Esophagus muscularis mucosa (tissue), 4 donors: ENCODE measurements around the gene BTNL8. TPM values are rescaled to one million over a fixed set of nuclear protein-coding genes. Genes with fewer than 3 reads are reported as not detected.

Experiments used
- DNase-seq: peaks from one replicate; pipeline ENCODE4 v3.0.0-alpha.2; 2017; ENCODE audit errors: extremely low spot score
- H3K27ac ChIP-seq, 4 donors: fragments of 200-600 bp; sonication (generic); replicated peaks in 1 of 4; 1 replicate in 3 of 4; 2 replicates in 1 of 4; pipeline ENCODE4 v1.5.1; 2016 to 2019; ENCODE audit warnings: mild to moderate bottlenecking in 1 of 4
- H3K27me3 ChIP-seq, 4 donors: fragments of 200-600 bp; sonication (generic); one replicate each; pipeline versions ENCODE4 v1.5.1 to v1.6.0; 2016 to 2019
- H3K36me3 ChIP-seq, 4 donors: fragments of 200-600 bp; sonication (generic); one replicate each; pipeline ENCODE4 v1.5.1; 2016 to 2019
- H3K4me1 ChIP-seq, 4 donors: fragments of 200-600 bp; sonication (generic); one replicate each; pipeline ENCODE4 v1.5.1; 2016 to 2019
- H3K4me3 ChIP-seq, 4 donors: fragments of 200-600 bp; sonication (generic); 1 replicate in 2 of 4; 2 replicates in 2 of 4; pipeline ENCODE4 v1.5.1; 2016 to 2019; ENCODE audit warnings: mild to moderate bottlenecking in 4 of 4, moderate library complexity in 1 of 4
- H3K9me3 ChIP-seq, 4 donors: fragments of 200-600 bp; sonication (generic); 1 replicate in 3 of 4; 2 replicates in 1 of 4; pipeline ENCODE4 v1.5.1; 2016 to 2019
- CTCF ChIP-seq, 3 experiments: fragments of 200-600 bp in 2 of 3; fragments of 450-650 bp in 1 of 3; sonication (generic) in 2 of 3; IDR thresholded peaks; one replicate each; pipeline ENCODE4 v1.5.1; 2017 to 2019; ENCODE audit warnings: antibody characterized with exemption in 3 of 3, mild to moderate bottlenecking in 2 of 3, moderate library complexity in 1 of 3
- EP300 ChIP-seq: sonication (generic); formaldehyde crosslinking; IDR thresholded peaks from one replicate; pipeline ENCODE4 v1.6.1; 2017; ENCODE audit warnings: antibody characterized with exemption
- POLR2A ChIP-seq: fragments of 450-650 bp; IDR thresholded peaks from one replicate; pipeline ENCODE4 v1.6.1; 2017; ENCODE audit warnings: antibody characterized with exemption, moderate library complexity, mild to moderate bottlenecking, low read depth
- POLR2AphosphoS5 ChIP-seq, 2 donors: sonication (generic); formaldehyde crosslinking; IDR thresholded peaks; one replicate each; pipeline ENCODE4 v1.6.1; 2017; ENCODE audit warnings: antibody characterized with exemption in 2 of 2
- WGBS: methylation state at CpG from one replicate; pipeline ENCODE4 v1.1.5; 2018; 5-methylcytosine and 5-hydroxymethylcytosine counted together
- intact Hi-C: fragments of 100-400 bp; cut with DNase I; formaldehyde crosslinking; loops from one replicate; pipeline ENCODE4 v1.15.1; 2023
- total RNA-seq, 4 donors: library from RNA; depleted of rRNA; stranded (reverse); fragments of >200 nt; gene quantifications; one replicate each; pipeline versions ENCODE4 v1.1.0 to v1.2.1, GENCODE V29; 2016

The BTNL8 gene, protein sequence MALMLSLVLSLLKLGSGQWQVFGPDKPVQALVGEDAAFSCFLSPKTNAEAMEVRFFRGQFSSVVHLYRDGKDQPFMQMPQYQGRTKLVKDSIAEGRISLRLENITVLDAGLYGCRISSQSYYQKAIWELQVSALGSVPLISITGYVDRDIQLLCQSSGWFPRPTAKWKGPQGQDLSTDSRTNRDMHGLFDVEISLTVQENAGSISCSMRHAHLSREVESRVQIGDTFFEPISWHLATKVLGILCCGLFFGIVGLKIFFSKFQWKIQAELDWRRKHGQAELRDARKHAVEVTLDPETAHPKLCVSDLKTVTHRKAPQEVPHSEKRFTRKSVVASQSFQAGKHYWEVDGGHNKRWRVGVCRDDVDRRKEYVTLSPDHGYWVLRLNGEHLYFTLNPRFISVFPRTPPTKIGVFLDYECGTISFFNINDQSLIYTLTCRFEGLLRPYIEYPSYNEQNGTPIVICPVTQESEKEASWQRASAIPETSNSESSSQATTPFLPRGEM
- total RNA-seq = under 1 TPM in 3 of 4 donors, not detected in 1; 0.17 to 0.58 (median 0.34) TPM

DNA sequence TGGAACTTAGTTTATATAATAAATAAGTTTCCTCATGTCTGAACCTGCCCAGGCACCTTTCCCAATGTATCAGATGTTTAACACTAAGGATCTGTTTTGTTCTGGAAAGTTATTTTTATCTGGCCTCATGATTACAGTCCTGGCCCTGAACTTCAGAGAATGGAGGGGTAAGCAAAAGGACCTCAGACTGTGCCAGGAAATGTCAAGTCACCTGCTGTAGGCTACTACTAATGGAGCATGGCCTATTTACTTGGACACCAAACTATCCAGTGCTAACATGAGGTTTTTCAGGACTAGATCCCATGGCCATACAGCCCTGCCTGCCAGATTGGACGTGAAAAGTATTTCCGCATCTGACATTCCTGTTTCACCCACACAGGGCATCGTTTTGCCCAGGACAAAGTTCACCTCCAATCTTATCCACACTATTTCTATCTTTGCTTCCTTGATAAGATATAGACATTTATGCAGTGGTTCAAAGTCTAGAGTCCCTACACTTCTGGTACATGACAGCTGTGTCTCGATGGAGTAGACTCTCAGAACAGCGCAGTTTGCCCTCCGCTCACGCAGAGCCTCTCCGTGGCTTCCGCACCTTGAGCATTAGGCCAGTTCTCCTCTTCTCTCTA lies at the start of gene BTNL8:
Gene BTNL8, plus strand, starts transcription at position 539 of the 626 bp plus-strand sequence. CDS start 152 bp downstream, outside the sequence.
- TF ChIP-seq POLR2A (no peak), CTCF (IDR thresholded peaks at IDR 0.05) (no peak), EP300 (no peak), POLR2AphosphoS5 (IDR thresholded peaks at IDR 0.05) (no peak)
- Histone ChIP-seq H3K36me3 (no peaks in the 10 kb centered on the region), H3K4me1 (peaks cover 0 to 7% (median 3%) of the 10 kb centered on the region in 4 donors), H3K9me3 (peaks cover 0 to 9% (median 2%) of the 10 kb centered on the region in 4 donors), H3K27me3 (no peaks in the 10 kb centered on the region), H3K27ac (peak within 1 kb of the TSS in 1 of 4 donors; percentile 22), H3K4me3 (no peak within 1 kb of the TSS)
- WGBS = 89% methylated on average over 9 of the region's 9 CpGs
- no peak for DNase-seq
- intact Hi-C loops = no loop called here

DNA sequence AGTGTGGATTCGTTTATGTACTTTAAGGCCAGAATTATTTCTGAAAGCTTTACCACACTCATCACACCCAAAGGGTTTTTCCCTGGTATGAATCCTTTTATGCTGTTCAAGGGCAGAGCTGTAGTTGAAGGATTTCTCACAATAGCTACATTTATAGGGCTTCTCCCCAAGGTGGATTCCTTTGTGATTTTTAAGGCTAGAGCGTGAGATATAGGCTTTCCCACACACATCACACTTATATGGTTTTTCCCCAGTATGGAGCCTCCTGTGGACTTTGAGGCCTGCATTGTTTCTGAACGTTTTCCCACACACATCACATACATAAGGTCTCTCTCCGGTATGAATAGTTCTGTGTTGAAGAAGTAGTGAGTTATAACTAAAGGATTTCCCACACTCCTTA lies 49.1 kb upstream of the BTNL8 start:
- no peak overlapping the region for H3K27ac ChIP-seq
- H3K4me1 ChIP-seq = peaks cover 0 to 9% (median 0%) of the 10 kb centered on the region in 4 donors
- 95% methylated on average over 4 of the region's 4 CpGs for WGBS
- H3K4me3 ChIP-seq = no peak overlapping the region
- peaks cover 23 to 68% (median 36%) of the 10 kb centered on the region in 4 donors for H3K36me3 ChIP-seq
- intact Hi-C loops = no loop called here
- peaks cover 0 to 4% (median 0%) of the 10 kb centered on the region in 4 donors for H3K9me3 ChIP-seq
- H3K27me3 ChIP-seq = no peaks in the 10 kb centered on the region
- no peak for TF ChIP-seq CTCF (IDR thresholded peaks at IDR 0.05)
- TF ChIP-seq EP300 = no peak
- no peak for TF ChIP-seq POLR2A
- TF ChIP-seq POLR2AphosphoS5 (IDR thresholded peaks at IDR 0.05) = no peak
- DNase-seq = no peak

- Histone ChIP-seq H3K9me3 (peaks cover 0 to 4% (median 0%) of the 10 kb centered on the region in 4 donors), H3K27ac (no peak overlapping the region), H3K27me3 (no peaks in the 10 kb centered on the region), H3K4me3 (no peak overlapping the region), H3K36me3 (peaks cover 23 to 75% (median 41%) of the 10 kb centered on the region in 4 donors), H3K4me1 (peaks cover 0 to 9% (median 0%) of the 10 kb centered on the region in 4 donors)
- WGBS = 99% methylated on average over 10 of the region's 10 CpGs
- DNase-seq = no peak
- TF ChIP-seq CTCF (IDR thresholded peaks at IDR 0.05) = no peak
- TF ChIP-seq POLR2A = no peak
- TF ChIP-seq EP300 = no peak
- no peak for TF ChIP-seq POLR2AphosphoS5 (IDR thresholded peaks at IDR 0.05)
- intact Hi-C loops = no loop called here
These were observed 48.4 kb upstream of the BTNL8 start for GRCh38 chr5:180850434-180851078.

- 91% methylated on average over 4 of the region's 4 CpGs for WGBS
- Histone ChIP-seq H3K9me3 (peaks cover 0 to 4% (median 0%) of the 10 kb centered on the region in 4 donors), H3K27me3 (no peaks in the 10 kb centered on the region), H3K4me1 (peaks cover 0 to 9% (median 0%) of the 10 kb centered on the region in 4 donors), H3K27ac (no peak overlapping the region), H3K4me3 (no peak overlapping the region), H3K36me3 (peaks cover 23 to 68% (median 45%) of the 10 kb centered on the region in 4 donors)
- TF ChIP-seq CTCF (IDR thresholded peaks at IDR 0.05) = no peak
- TF ChIP-seq POLR2AphosphoS5 (IDR thresholded peaks at IDR 0.05) = no peak
- TF ChIP-seq POLR2A = no peak
- TF ChIP-seq EP300 = no peak
- DNase-seq = no peak
- intact Hi-C loops = no loop called here
These were observed 46.5 kb upstream of the BTNL8 start for GRCh38 chr5:180852495-180852894.
